ENCODE results near the gene PPIB. TPM values are rescaled to one million over a fixed set of nuclear protein-coding genes. Genes with fewer than 3 reads are reported as not detected.
A peak's percentile ranks its signal among the peaks of the same experiment; 100 is the strongest.

The PPIB gene
- total RNA-seq, 1 donor from 2014 or later, result 713 TPM

GRCh38 chr15:64182859-64183370 is 20.1 kb upstream of the PPIB start:
- DNase-seq (ENCODE audit: low spot score), result no peak
- no peak overlapping the region for H3K27ac Mint-ChIP-seq (ENCODE audit: unreplicated experiment)
- no peak overlapping the region for H3K4me3 Mint-ChIP-seq (ENCODE audit: unreplicated experiment)
- H3K9me3 Mint-ChIP-seq (ENCODE audit: low read depth), result no peaks in the 10 kb centered on the region
- TF ChIP-seq CTCF (IDR thresholded peaks at IDR 0.05), result no peak
- H3K27me3 Mint-ChIP-seq (ENCODE audit: low read depth), result no peaks in the 10 kb centered on the region
- H3K4me1 Mint-ChIP-seq (ENCODE audit: low read depth), result peaks cover 6% of the 10 kb centered on the region
- peaks cover 10% of the 10 kb centered on the region for H3K36me3 Mint-ChIP-seq (ENCODE audit: low read depth)

GRCh38 chr15:64180235-64180824 is 17.5 kb upstream of the PPIB start:
- no peak for TF ChIP-seq CTCF (IDR thresholded peaks at IDR 0.05)
- no peaks in the 10 kb centered on the region for H3K27me3 Mint-ChIP-seq (ENCODE audit: low read depth)
- peaks cover 6% of the 10 kb centered on the region for H3K4me1 Mint-ChIP-seq (ENCODE audit: low read depth)
- H3K27ac Mint-ChIP-seq (ENCODE audit: unreplicated experiment), result no peak overlapping the region
- peaks cover 12% of the 10 kb centered on the region for H3K36me3 Mint-ChIP-seq (ENCODE audit: low read depth)
- no peaks in the 10 kb centered on the region for H3K9me3 Mint-ChIP-seq (ENCODE audit: low read depth)
- H3K4me3 Mint-ChIP-seq (ENCODE audit: unreplicated experiment), result no peak overlapping the region
- no peak for DNase-seq (ENCODE audit: low spot score)

GRCh38 chr15:64166102-64166890 is 3.5 kb upstream of the PPIB start:
- no peak for DNase-seq (ENCODE audit: low spot score)
- no peak for TF ChIP-seq CTCF (IDR thresholded peaks at IDR 0.05)
- H3K4me3 Mint-ChIP-seq (ENCODE audit: unreplicated experiment), result no peak overlapping the region
- no peaks in the 10 kb centered on the region for H3K27me3 Mint-ChIP-seq (ENCODE audit: low read depth)
- no peaks in the 10 kb centered on the region for H3K9me3 Mint-ChIP-seq (ENCODE audit: low read depth)
- H3K4me1 Mint-ChIP-seq (ENCODE audit: low read depth), result peaks cover 25% of the 10 kb centered on the region
- peaks cover 12% of the 10 kb centered on the region for H3K36me3 Mint-ChIP-seq (ENCODE audit: low read depth)
- no peak overlapping the region for H3K27ac Mint-ChIP-seq (ENCODE audit: unreplicated experiment)

GRCh38 chr15:64164436-64164835 is 1.6 kb upstream of the PPIB start:
- Mint-ChIP-seq H3K9me3 (ENCODE audit: low read depth) (no peaks in the 10 kb centered on the region), H3K27me3 (ENCODE audit: low read depth) (no peaks in the 10 kb centered on the region), H3K27ac (ENCODE audit: unreplicated experiment) (peak overlapping the region; percentile 95), H3K4me3 (ENCODE audit: unreplicated experiment) (no peak overlapping the region), H3K4me1 (ENCODE audit: low read depth) (peaks cover 35% of the 10 kb centered on the region), H3K36me3 (ENCODE audit: low read depth) (peaks cover 13% of the 10 kb centered on the region)
- TF ChIP-seq CTCF (IDR thresholded peaks at IDR 0.05), result no peak
- no peak for DNase-seq (ENCODE audit: low spot score)

- no peak for DNase-seq (ENCODE audit: low spot score)
- H3K27ac Mint-ChIP-seq (ENCODE audit: unreplicated experiment), result peak overlapping the region; percentile 95
- H3K27me3 Mint-ChIP-seq (ENCODE audit: low read depth), result no peaks in the 10 kb centered on the region
- H3K4me3 Mint-ChIP-seq (ENCODE audit: unreplicated experiment), result peak overlapping the region; percentile 74
- TF ChIP-seq CTCF (IDR thresholded peaks at IDR 0.05), result no peak
- H3K9me3 Mint-ChIP-seq (ENCODE audit: low read depth), result no peaks in the 10 kb centered on the region
- peaks cover 38% of the 10 kb centered on the region for H3K4me1 Mint-ChIP-seq (ENCODE audit: low read depth)
- peaks cover 15% of the 10 kb centered on the region for H3K36me3 Mint-ChIP-seq (ENCODE audit: low read depth)
Observed at GRCh38 chr15:64163659-64164362, 989 bp upstream of the PPIB start.

All from chondrocyte (in vitro differentiated cells).